ENCODE results near the gene TBC1D14.

GRCh38 chr4:6984612-6985425 lies 75.2 kb downstream of the TBC1D14 start:
- TF ChIP-seq CTCF (IDR thresholded peaks at IDR 0.05), result no peak
- TF ChIP-seq POLR2A (IDR thresholded peaks at IDR 0.05), result no peak

Data from testis (tissue), 2 donors.